GM18907 (cell line): ENCODE results near the gene MACIR.

ENCODE experiments used
- ATAC-seq: cut with Tn5 transposase; IDR thresholded peaks from one replicate; pipeline ENCODE4 v1.9.1; 2021; ENCODE audit warnings: mild to moderate bottlenecking, moderate library complexity; ENCODE audit not compliant: unreplicated experiment

MACIR gene

DNA sequence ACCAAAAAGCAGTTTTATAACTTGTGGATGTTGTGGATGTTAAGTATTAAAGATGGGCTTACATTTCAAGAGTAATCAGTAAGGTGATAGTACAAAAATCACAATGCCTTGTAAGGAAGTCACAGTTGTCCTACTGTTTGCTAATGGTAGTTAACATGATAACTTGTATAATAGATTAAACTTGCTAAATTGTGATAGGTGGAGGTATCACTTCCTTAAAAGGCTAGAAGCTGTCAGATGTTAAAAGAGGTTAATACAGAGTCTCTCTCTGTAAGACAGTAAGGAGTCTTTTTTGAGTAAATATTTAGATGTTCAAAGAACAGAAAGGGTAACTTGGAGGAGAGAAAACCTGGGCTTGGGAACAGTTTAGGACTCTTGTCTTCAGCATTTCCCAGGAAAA is 14.2 kb upstream of the MACIR start:
- no peak for ATAC-seq

DNA sequence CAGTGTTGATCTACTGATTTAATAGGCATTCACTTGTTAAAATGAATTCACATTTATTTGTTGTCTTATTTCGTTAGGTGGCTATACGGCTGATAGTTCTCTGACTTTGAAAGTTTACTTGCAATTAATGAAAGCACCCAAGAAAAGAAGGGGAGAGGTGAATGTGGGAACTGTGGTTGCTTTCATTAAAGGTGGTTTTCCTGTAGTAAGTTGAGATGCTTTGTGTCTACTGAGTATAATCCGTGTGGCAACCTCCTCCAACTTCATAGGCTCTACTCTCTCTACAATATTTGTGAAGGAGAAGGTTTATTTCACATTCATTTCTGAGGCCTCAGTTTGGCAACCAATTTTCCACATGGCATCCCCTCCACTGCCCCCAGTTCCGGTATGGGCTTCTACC is 12.8 kb upstream of the MACIR start:
- no peak for ATAC-seq

DNA sequence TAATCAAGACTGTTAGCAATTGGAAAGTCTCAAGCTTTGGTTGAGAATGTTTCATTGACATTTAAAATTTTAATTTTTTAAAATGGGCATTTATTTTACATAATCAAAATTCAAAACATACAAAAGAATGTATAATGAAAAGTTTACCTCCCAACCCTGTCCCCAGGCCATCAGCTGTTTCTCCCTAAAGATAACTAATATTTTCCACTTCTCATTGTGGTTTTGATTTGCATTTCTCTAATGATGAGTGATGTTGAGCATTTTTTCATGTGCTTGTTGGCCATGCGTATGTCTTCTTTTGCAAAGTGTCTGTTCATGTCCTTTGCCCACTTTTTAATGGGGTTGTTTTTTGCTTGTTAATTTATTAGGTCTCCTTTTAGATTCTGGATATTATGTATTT is 11.4 kb upstream of the MACIR start:
- ATAC-seq: no peak

DNA sequence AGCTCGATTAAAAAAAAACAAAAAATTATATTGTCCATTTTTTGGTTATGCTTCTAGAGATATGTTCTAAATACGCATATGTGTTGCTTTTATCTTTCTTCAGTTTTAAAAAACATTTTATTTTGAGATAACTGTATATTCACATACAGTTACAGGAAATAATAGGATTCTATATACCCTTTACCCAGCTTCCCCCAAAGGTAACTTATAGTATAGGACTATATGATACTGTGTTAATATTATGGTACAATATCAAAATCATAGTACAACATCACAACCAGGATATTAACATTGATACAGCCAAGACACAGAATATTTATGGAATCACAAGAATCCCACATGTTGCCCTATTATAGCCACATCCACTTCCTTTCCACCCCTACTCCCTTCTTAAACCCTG is 9.5 kb upstream of the MACIR start:
- ATAC-seq: no peak

DNA sequence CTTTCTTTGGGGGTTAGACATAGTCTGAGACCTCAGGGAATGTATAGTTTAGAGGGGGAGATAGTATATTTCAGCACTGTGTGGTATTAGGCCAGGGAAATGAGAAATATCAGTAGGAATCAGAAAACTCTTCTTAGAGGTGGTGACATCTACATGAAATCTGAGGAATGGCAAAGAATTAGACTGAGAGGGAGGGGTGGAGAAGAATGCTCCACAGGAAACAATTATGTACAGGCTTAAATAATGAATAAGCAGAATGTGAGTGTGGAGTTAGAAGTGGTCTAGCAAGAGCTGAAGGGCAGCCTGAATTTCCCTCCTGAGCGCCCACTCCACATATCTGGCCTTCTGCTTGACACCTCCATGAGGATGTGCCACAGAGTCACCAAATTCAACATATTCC is 3.6 kb upstream of the MACIR start:
- ATAC-seq: no peak

DNA sequence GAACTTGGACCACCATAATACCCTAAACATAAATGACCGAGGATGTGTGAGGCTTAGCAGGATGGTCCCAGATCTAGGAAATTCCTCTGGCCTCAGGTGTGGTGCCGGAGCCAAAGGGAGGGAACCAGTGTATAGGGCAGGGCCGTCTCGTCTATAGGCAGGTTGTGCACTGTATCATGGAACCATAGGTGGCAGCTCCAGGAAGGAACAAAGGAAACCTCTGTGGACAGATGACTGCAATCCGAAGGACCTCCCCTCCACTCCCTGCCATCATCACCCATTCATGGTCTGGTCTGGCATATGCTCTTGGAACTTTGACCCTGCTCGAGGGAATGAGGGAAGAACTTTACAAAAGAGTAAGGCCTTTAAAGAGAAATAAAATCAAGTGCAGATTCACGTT is 2.9 kb upstream of the MACIR start:
- no peak for ATAC-seq

DNA sequence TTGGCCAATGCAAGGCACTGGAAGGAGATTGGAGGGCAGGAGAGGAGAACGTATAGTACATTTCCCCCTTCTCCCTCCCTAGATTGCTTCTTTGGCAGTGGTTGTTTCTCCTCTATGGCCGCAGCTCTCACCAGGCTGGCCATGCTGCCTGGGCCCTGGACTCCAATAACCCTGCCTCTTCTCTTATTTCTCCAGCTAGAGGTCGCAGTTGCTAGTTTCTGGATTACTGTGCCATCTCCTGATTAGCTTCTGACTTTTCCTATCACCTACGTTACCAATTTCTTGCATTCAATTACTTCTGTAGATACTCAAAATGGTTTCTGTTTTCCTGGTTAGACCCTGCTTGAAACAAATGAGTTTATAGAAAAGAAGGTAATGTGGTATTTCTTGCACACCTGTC is 2.4 kb upstream of the MACIR start:
- ATAC-seq: no peak

DNA sequence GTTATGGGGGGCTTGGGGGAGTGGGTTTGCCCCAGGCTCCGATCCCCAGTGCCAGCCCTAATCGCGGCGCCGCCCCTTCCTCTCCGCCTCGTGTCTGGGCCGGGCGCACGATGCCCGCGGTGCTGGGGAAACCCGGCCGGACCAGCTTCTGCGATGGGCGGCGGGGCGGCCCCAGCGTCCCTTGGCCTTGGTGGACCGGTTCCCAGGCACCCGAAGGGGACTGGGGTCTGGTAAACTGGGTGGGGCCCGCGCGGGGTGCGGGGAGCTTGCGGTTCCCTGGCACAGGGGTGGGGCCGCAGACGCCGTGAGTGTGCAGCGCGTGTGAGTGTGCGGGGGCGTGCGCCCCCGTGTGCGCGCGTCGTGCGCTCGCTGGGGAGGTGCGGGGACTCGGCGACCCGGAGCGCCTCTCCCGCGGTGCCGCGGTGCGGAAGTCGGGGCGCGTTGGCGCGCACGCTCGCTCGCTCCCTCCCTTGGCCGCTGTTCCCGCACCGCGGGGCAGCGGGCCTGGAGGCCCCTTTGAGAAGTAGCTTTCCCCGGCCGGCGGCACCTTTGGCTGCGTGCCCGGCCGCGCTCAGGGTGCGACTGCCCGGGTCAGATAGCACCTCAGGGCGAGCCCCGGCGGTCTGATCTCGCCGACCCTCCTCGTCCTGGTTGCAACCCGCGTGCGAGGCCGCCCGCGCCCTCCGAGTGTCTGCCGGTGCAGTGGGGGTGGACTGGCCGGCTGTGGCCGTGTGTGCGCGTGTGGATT is 568 bp downstream of the MACIR start:
- ATAC-seq: peak; percentile 57

DNA sequence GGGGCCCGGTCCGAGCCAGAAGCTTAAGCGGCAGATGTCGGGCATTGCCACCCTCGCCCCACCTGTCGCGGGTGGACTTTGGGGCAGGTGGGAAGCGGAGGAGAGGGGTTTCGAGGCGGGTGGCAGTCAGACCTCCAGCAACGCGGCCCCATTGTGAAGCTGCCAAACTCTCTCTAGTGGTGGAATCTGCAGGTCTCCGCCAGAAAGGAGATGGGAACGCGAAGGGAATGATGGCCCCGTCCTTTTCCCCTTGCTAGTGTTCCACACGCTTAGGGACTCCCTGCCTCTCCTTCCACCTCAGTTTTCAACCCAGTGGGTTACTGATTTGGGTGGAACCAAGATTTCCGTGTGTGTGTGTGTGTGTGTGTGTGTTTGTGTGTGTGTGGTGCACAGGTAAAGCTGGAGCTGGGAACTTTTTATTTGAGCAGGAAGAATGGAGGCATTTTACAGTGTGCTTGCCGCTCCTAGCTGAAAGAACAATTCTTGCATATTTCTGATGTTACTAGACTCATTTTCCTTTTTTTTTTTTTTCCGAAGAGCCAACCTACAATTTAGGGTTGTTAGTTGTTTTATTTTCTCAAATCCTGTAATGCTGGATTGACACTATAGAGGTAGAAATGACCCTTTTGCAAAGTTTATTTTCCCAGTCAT is 1.3 kb downstream of the MACIR start:
- ATAC-seq: no peak

DNA sequence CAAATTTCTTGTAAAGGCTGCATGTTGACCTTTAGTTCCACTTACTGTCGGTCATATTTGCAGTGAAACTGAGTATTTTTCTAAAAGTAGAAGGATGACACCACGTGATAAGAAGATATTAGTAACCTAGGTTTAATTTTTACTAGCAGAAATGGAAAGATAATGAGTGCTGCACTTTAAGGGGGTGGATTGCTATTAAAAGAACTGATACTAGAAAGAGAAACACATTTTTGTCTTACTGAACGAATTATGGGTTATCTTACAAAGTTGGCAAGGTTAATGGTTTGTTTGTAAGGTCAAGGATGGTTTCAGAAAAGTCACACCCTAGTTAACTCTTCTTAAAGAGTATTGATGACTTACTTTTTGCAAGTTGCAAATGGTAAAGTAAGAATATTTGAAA is 2.4 kb downstream of the MACIR start:
- ATAC-seq: peak; percentile 41

DNA sequence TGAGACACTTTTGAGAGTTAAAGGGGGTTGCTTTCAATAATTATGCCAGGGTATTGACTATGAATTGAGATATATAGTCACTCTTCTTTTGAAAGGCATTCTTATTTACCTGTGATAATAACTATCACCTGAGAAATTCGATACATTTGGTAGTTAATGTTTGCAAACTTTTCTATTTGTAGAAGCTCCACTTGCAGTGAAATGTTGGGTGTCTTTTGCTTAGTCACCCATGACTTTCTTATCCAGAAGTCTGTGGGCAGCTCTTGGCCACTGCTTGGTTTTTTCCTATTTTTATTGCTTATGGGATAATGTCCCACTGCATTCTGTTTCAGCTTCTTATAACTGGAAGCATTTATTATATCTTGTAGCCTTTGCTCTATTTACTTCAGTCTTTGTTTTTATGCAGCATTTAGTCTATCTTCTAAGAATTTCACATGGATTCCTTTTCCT is 3.9 kb downstream of the MACIR start:
- ATAC-seq: no peak

DNA sequence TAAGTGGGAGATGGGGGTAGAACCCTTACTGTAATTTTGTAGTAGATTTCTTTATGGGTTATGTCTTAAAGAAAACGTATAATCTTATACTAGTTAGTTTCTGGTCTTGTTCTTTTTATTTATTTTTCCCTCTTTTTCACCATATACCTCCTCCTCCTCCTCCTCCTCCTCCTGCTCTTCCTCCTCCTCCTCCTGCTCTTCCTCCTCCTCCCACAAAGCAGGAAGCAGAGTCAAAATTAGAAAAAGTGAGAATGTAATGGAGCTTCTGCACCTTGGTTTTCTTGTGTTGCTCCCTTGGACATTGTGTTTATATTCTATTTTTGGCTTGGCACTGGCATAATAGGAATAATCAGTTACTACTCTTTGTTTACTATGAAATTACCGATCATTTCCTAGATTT is 4.5 kb downstream of the MACIR start:
- ATAC-seq: no peak

DNA sequence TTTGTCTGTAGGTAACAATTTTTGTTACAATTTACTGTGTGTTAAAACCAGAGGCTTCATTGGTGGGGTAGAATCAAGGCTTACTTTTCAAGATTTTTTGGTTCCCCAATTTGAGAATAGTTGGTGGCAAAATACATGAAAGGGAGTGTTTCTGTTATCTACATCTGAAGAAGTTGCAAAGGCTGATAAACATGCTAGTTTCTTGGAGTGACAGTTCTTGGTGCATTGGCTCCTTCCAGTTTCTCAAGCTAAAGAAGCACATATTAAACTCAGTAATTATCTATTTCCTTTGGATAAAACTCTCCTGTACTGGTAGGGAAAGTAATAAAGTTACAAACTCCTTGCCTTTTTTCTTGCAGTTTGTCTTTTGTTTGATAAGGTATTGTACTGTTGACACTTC is 5.9 kb downstream of the MACIR start:
- ATAC-seq: no peak

DNA sequence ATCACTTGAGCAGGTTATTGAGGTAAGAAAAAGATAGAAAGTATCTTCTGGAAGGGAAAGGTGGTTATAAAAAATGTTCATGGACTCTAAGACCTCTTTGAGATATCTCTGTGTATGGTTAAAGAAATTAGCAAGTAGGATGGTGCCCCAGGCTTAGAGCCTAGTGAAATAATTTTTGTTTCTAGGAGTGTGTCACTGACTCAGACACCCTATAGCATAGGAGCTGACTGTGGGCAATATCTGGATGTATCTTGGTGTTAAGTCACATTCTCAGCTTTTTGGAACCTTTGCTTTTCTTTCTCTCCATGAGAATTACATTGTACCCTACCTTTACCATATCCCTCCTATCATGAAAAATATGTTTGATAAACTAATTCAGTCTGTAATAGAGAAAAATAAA is 12.0 kb downstream of the MACIR start:
- ATAC-seq: no peak

DNA sequence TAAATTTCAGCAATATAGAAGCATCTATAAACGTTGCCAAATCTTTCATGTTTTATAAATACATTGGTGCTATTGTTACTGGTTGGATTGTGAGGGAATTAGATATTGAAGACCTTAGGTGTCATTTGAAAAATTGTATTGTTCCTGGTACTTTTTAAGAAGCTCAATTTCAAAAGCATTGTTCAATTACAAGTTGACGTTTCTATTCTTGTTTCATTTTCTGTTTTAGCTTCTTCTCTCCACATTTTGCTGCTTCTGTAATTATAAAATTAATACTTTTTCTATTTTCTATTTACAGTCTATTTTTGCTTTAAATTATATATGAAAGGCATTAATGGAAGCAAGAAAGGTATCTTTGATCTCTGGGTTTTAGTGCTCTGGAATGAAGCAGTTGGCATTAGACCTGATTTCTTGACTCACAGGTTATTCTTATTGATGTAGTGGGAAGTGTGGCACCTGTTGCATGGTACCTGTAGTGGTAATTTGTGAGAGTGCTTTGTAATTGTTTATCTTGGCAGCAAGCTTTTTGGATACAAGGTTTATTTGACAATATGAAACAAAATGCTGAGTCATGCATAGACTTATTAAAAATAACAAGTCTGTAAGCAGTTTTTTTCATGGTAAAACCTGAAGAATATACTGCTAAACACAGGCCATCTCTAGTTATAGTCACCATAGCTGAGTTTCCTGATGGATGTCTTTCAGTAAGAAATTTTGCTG is 13.2 kb downstream of the MACIR start:
- ATAC-seq: no peak

DNA sequence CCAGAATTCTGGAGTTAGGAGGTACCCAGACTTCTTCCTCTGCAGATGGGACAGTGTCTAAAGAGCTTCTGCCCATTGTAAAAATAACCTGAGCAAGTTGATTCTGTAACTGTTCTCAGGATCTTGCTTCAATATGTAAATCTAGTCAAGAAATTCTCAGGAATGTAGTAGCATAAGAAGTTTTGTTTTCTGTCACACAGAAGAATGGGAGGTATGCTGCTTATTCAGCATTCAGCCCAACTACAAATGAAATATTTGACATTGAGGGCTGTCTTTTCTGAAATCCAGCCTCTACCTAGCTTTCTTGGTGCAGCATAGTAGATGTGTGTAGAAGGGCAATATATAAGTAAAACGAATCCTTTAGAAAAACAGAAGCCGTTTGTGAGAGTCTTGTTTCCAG is 13.8 kb downstream of the MACIR start:
- no peak for ATAC-seq

DNA sequence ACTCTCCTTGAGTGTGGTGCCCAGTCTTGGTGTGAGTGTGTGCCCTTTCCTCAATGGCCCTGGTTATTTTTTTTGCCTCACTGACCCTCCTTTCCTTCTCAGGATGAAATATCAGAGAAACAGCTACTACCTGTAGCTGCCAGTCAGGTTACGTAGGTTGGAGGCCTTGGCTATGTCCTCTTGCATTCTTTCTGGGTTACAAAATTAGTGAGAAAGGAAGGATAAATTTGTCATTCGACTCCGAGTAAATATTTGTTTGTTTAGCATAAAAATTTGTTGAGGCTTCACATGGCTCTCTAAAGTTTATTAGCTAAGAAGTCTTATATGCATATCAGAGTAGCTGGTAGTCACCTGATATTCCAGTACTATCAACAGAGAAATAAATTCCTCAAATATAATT is 15.4 kb downstream of the MACIR start:
- ATAC-seq: no peak

DNA sequence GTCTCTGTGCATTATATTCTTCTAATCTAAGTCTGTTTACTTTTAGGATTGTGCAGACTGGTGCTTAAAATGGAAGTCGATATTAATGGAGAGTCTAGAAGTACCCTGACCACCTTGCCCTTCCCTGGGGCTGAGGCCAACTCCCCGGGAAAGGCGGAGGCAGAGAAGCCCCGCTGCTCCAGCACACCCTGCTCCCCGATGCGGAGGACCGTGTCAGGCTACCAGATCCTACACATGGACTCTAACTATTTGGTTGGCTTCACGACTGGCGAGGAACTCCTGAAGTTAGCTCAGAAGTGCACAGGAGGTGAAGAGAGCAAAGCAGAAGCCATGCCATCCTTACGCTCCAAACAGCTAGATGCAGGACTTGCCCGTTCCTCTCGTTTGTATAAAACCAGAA is 17.3 kb downstream of the MACIR start:
- ATAC-seq: no peak

DNA sequence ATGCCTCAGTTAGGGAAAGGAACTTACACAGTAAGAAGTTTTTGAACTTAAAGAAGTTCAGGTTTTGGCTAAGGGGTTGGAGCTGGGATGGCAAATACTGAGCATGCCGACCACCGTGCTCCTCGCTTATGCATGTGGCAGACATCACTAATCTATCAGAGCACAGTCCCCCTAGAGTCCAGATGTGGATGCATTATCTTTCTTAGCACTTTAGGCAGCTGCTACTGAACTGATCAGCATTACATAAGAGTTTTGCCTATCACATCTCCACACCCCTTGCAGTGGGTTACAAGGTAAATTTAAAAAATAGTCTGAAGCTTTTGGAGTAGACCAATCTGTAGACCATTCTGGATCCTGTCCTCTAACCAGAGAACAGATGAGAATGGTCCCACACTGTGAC is 22.4 kb downstream of the MACIR start:
- ATAC-seq: no peak

DNA sequence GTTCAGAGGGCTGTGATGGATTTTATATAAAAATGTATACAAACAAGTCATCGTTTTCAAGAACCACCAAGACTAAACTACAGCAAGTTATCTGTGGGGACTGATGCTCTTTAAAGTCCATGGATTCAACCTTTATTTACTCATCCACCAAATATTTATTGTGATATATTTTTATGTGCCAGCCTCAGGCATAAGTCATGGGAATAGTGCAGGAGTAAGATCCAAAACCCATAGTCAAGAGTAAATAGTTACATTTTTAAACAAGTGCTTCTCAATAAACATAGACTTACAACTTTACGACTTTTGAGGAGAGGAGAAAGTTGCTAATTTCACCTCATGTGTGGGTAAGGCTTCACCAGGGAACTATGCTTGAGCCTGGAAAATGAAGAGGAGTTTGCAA is 24.6 kb downstream of the MACIR start:
- ATAC-seq: no peak

DNA sequence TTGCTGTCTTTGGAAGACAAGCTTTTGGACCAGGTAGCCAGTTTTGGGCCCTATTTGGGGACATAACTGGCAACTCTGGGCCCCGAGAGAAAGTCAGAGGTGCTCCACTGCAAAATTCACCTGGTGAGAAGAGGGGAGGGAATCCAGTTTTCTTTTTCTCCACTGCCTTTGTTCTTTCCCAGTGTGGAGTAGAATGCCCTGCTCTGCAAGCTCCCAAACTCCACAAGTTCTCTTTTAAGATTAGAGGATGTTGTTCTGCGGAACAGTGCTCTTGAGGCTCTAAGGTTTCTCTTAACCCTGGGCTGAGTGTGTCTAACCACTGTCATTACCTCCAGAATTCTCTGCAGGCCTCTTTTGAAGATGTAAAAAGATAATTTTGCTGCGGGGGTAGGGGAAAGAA is 25.3 kb downstream of the MACIR start:
- ATAC-seq: no peak

DNA sequence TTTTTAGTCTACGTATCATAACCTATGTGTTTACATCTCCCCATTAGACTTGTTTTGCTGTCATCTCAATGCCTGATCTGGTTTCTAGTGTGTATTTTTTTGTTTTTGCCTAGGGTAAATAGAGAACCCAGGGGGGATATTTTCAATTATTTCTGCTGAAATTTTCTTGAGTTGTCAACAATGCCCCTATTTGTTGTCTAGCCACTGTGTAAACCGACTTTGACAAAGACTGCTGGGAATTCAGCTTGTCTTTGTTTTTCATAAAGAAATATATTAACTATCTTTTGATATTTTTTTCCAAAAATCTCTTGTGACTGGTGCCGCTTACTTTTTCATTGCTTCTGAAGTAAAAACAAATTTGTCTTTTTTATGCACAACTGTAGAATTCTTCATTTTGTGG is 28.1 kb downstream of the MACIR start:
- no peak for ATAC-seq
